ENCODE results near the gene JMJD6. TPM values are rescaled to one million over a fixed set of nuclear protein-coding genes. Genes with fewer than 3 reads are reported as not detected.
A peak's percentile ranks its signal among the peaks of the same experiment; 100 is the strongest.

The JMJD6 gene
- total RNA-seq, 1 experiment from 2014 or later, result 28.9 TPM

DNA sequence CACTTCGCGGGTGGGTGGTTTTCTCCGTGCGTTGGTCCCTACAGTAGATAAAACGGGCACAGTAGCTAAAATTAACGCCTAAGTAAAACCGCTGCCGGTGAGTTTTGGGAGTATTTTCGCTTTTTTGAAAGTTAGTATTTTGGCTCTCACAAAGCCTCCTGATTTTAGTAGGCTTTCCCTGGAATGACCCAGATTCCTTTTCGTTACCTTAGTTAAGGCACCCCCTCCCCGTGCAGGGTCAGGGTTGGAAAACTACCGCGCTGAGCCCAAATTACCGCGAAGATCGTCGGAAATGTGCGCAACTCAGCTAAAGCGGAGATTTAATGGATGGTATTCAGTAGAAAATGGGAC lies 54.5 kb downstream of the JMJD6 start:
- Histone ChIP-seq H3K27ac (ENCODE audit: insufficient read length, low read depth, low read length) (no peak overlapping the region), H3K4me1 (ENCODE audit: insufficient read depth, low read length) (peaks cover 5% of the 10 kb centered on the region), H4K20me1 (ENCODE audit: control insufficient read depth, insufficient read depth, insufficient read length) (peaks cover 2% of the 10 kb centered on the region), H3K23ac (ENCODE audit: insufficient read length, low read depth, low read length) (no peak overlapping the region), H3K9ac (ENCODE audit: extremely low read depth, insufficient read length, low read length) (peak overlapping the region; percentile 80), H3K18ac (ENCODE audit: insufficient read length, low read depth, low read length) (no peak overlapping the region), H3K27me3 (ENCODE audit: insufficient read depth, low read length) (no peaks in the 10 kb centered on the region), H3K56ac (ENCODE audit: insufficient read length, low read depth, low read length) (no peak overlapping the region), H3K9me3 (ENCODE audit: control insufficient read depth, low read depth, low read length) (no peaks in the 10 kb centered on the region), H2BK15ac (ENCODE audit: low read depth, low read length) (no peak overlapping the region), H2AFZ (ENCODE audit: low read length) (peak overlapping the region; percentile 34), H4K8ac (replicated peaks; ENCODE audit: insufficient read length, low read depth, low read length) (no peak overlapping the region), H3K79me1 (ENCODE audit: insufficient read depth, low read depth, low read length, poor library complexity, severe bottlenecking) (no peaks in the 10 kb centered on the region), H2BK12ac (ENCODE audit: insufficient read length, low read depth, low read length) (no peak overlapping the region), H3K79me2 (ENCODE audit: insufficient read depth, low read length) (no peaks in the 10 kb centered on the region), H2BK120ac (ENCODE audit: low read depth, low read length, poor library complexity, severe bottlenecking) (no peak overlapping the region), H2BK20ac (ENCODE audit: low read depth, low read length, poor library complexity, severe bottlenecking) (no peak overlapping the region), H3K23me2 (ENCODE audit: insufficient read length, low read depth, low read length, poor library complexity, severe bottlenecking) (peaks cover 4% of the 10 kb centered on the region), H2AK5ac (ENCODE audit: insufficient read length, low read length) (no peak overlapping the region), H3K4me2 (ENCODE audit: insufficient read depth, insufficient read length, low read length) (peak overlapping the region; percentile 96), H2BK5ac (ENCODE audit: insufficient read length, low read length) (no peak overlapping the region), H4K5ac (ENCODE audit: insufficient read length, low read depth, low read length) (no peak overlapping the region), H3K4ac (ENCODE audit: low read depth, low read length) (no peak overlapping the region), H3K14ac (ENCODE audit: insufficient read depth, low read length) (no peak overlapping the region; the same call in 1 of the 2 replicates), H4K91ac (ENCODE audit: insufficient read length, low read depth, low read length) (no peak overlapping the region), H3T11ph (ENCODE audit: low read length) (no peak overlapping the region)
- Mint-ChIP-seq H3K36me3 (ENCODE audit: insufficient read depth in 1 of 3, low read depth in 3 of 3) (no peaks in the 10 kb centered on the region), H3K4me1 (peaks cover 18 to 26% of the 10 kb centered on the region in 2 experiments), H3K27me3 (ENCODE audit: low read depth) (no peaks in the 10 kb centered on the region; the same call in 1 of the 2 replicates), H3K27ac (peak overlapping the region; percentile 78 to 95 (median 91); a peak in 5 of 7 replicates), H3K4me3 (peak overlapping the region; percentile 87 to 92), H3K9me3 (no peaks in the 10 kb centered on the region)
- TF ChIP-seq, protein P1, sequence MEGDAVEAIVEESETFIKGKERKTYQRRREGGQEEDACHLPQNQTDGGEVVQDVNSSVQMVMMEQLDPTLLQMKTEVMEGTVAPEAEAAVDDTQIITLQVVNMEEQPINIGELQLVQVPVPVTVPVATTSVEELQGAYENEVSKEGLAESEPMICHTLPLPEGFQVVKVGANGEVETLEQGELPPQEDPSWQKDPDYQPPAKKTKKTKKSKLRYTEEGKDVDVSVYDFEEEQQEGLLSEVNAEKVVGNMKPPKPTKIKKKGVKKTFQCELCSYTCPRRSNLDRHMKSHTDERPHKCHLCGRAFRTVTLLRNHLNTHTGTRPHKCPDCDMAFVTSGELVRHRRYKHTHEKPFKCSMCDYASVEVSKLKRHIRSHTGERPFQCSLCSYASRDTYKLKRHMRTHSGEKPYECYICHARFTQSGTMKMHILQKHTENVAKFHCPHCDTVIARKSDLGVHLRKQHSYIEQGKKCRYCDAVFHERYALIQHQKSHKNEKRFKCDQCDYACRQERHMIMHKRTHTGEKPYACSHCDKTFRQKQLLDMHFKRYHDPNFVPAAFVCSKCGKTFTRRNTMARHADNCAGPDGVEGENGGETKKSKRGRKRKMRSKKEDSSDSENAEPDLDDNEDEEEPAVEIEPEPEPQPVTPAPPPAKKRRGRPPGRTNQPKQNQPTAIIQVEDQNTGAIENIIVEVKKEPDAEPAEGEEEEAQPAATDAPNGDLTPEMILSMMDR (conservative IDR thresholded peaks at IDR 0.05), result no peak
- no CpG with 5 or more reads among the region's 19 CpGs for WGBS (ENCODE audit: extremely low coverage, insufficient read length, low lambda C conversion rate)
- DNase-seq, result no peak

All from H9 (cell line).